Caco-2 (cell line): ENCODE measurements around the gene FAHD1. TPM values are rescaled to one million over a fixed set of nuclear protein-coding genes. Genes with fewer than 3 reads are reported as not detected.

Source experiments
- BruUV-seq: library from RNA; stranded (reverse); fragments of 400-500 nt; replicated peaks from 2 replicates; lab custom pipeline; 2021; lab: Mats Ljungman, UMichigan
- CTCF ChIA-PET: fragments of 300-600 bp; sonication (Branson Sonifier 250); formaldehyde crosslinking; loops from one replicate; lab custom pipeline; 2022; ENCODE audit warnings: antibody characterized with exemption; lab: Charles Lee
- POLR2A ChIA-PET: fragments of 300-600 bp; sonication (Branson Sonifier 250); formaldehyde crosslinking; loops from one replicate; lab custom pipeline; 2022; ENCODE audit warnings: antibody characterized with exemption; lab: Charles Lee
- DNase-seq, 2 experiments: peaks; one replicate each; pipeline versions ENCODE4 v3.0.0 to v3.0.0-alpha.2; 2020 to 2022
- H3K27me3 ChIP-seq: replicated peaks from 2 replicates; pipeline ENCODE4 v1.6.0; 2011; ENCODE audit warnings: low read length; ENCODE audit not compliant: control insufficient read depth, insufficient read depth
- H3K36me3 ChIP-seq: 2 replicates; pipeline ENCODE4 v1.5.1; 2011; ENCODE audit warnings: low read length; ENCODE audit not compliant: control insufficient read depth, insufficient read depth
- H3K4me1 ChIP-seq: fragments of 250-450 bp; sonication (Bioruptor Pico); 2 replicates; pipeline ENCODE4 v1.5.1; 2020; ENCODE audit warnings: mild to moderate bottlenecking
- H3K4me3 ChIP-seq: 2 replicates; pipeline ENCODE4 v1.5.1; 2011; ENCODE audit warnings: low read depth, mild to moderate bottlenecking, control low read depth, low read length
- H3K9me3 ChIP-seq: fragments of 250-450 bp; sonication (Bioruptor Pico); 2 replicates; pipeline ENCODE4 v1.5.1; 2020; ENCODE audit warnings: mild to moderate bottlenecking, moderate library complexity
- H3K27ac Mint-ChIP-seq: one replicate; pipeline ENCODE4 v1.8.0; 2022; ENCODE audit warnings: mixed read lengths; ENCODE audit not compliant: unreplicated experiment
- H3K27me3 Mint-ChIP-seq: one replicate; pipeline ENCODE4 v1.8.0; 2022; ENCODE audit warnings: mixed read lengths; ENCODE audit not compliant: insufficient read depth, unreplicated experiment
- H3K36me3 Mint-ChIP-seq: one replicate; pipeline ENCODE4 v1.8.0; 2022; ENCODE audit warnings: mild to moderate bottlenecking, mixed read lengths; ENCODE audit not compliant: insufficient read depth, unreplicated experiment
- H3K4me1 Mint-ChIP-seq: one replicate; pipeline ENCODE4 v1.8.0; 2022; ENCODE audit warnings: low read depth, mixed read lengths; ENCODE audit not compliant: unreplicated experiment
- H3K4me3 Mint-ChIP-seq: one replicate; pipeline ENCODE4 v1.8.0; 2022; ENCODE audit warnings: mild to moderate bottlenecking, moderate library complexity, mixed read lengths; ENCODE audit not compliant: unreplicated experiment
- H3K9me3 Mint-ChIP-seq: one replicate; pipeline ENCODE4 v1.8.0; 2022; ENCODE audit warnings: mixed read lengths; ENCODE audit not compliant: unreplicated experiment
- CTCF ChIP-seq, 2 experiments: fragments of 200-600 bp in 1 of 2; IDR thresholded peaks; 1 replicate in 1 of 2; 2 replicates in 1 of 2; pipeline versions ENCODE4 v1.5.1 to v1.8.0; 2011 to 2022; ENCODE audit warnings: antibody characterized with exemption in 1 of 2, control low read depth in 1 of 2, inconsistent platforms in 1 of 2, low read depth in 1 of 2, low read length in 1 of 2, mild to moderate bottlenecking in 1 of 2, moderate library complexity in 1 of 2; ENCODE audit not compliant: insufficient read depth in 1 of 2, severe bottlenecking in 1 of 2, unreplicated experiment in 1 of 2
- intact Hi-C: fragments of 100-400 bp; cut with micrococcal nuclease; formaldehyde crosslinking; loops from one replicate; pipeline ENCODE4 v1.10.0; 2022; ENCODE audit not compliant: unreplicated experiment
- total RNA-seq: library from RNA; stranded (reverse); gene quantifications from 2 replicates; pipeline ENCODE4 v1.2.3, GENCODE V29; 2022

The FAHD1 gene
- total RNA-seq, 1 experiment from 2014 or later, result 16.5 TPM

GRCh38 chr16:1800701-1801100 lies 26.3 kb upstream of the FAHD1 start:
- Mint-ChIP-seq H3K4me1 (no peaks in the 10 kb centered on the region), H3K9me3 (no peaks in the 10 kb centered on the region), H3K27ac (no peak overlapping the region), H3K27me3 (no peaks in the 10 kb centered on the region), H3K36me3 (peaks cover 5% of the 10 kb centered on the region), H3K4me3 (no peak overlapping the region)
- intact Hi-C loops, result no loop called here
- Histone ChIP-seq H3K4me3 (no peak overlapping the region), H3K9me3 (peaks cover 14% of the 10 kb centered on the region; the same call in 1 of the 2 replicates), H3K36me3 (no peaks in the 10 kb centered on the region), H3K27me3 (no peaks in the 10 kb centered on the region), H3K4me1 (no peaks in the 10 kb centered on the region)
- no peak for TF ChIP-seq CTCF (IDR thresholded peaks at IDR 0.05; ENCODE audit: insufficient read depth in 1 of 2, low read depth in 1 of 2, low read length in 1 of 2, severe bottlenecking in 1 of 2, unreplicated experiment in 1 of 2)
- DNase-seq, result no peak
- ChIA-PET CTCF (interaction anchor here (0.7 kb wide), 1 partner anchor 77 kb away, joined by 3 read pairs; no protein-coding TSS in a partner anchor), POLR2A (no interaction called here)
- BruUV-seq, result no TSS peak

GRCh38 chr16:1807626-1808025 lies 19.4 kb upstream of the FAHD1 start:
- no peak overlapping the region for H3K4me3 Mint-ChIP-seq
- Histone ChIP-seq H3K27me3 (no peaks in the 10 kb centered on the region), H3K4me3 (no peak overlapping the region), H3K9me3 (no peaks in the 10 kb centered on the region), H3K4me1 (no peaks in the 10 kb centered on the region), H3K36me3 (no peaks in the 10 kb centered on the region)
- no peaks in the 10 kb centered on the region for H3K9me3 Mint-ChIP-seq
- CTCF ChIA-PET, result no interaction called here
- peaks cover 5% of the 10 kb centered on the region for H3K36me3 Mint-ChIP-seq
- H3K27ac Mint-ChIP-seq, result no peak overlapping the region
- intact Hi-C loops, result no loop called here
- no peaks in the 10 kb centered on the region for H3K27me3 Mint-ChIP-seq
- no peak for TF ChIP-seq CTCF (IDR thresholded peaks at IDR 0.05; ENCODE audit: insufficient read depth in 1 of 2, low read depth in 1 of 2, low read length in 1 of 2, severe bottlenecking in 1 of 2, unreplicated experiment in 1 of 2)
- no peak for DNase-seq
- POLR2A ChIA-PET, result no interaction called here
- H3K4me1 Mint-ChIP-seq, result no peaks in the 10 kb centered on the region
- BruUV-seq, result no TSS peak

GRCh38 chr16:1808691-1809090 lies 18.3 kb upstream of the FAHD1 start:
- no peak overlapping the region for H3K4me3 ChIP-seq
- H3K9me3 ChIP-seq, result no peaks in the 10 kb centered on the region
- no peak overlapping the region for H3K4me3 Mint-ChIP-seq
- H3K9me3 Mint-ChIP-seq, result no peaks in the 10 kb centered on the region
- TF ChIP-seq CTCF (IDR thresholded peaks at IDR 0.05; ENCODE audit: insufficient read depth in 1 of 2, low read depth in 1 of 2, low read length in 1 of 2, severe bottlenecking in 1 of 2, unreplicated experiment in 1 of 2), result no peak
- H3K27me3 Mint-ChIP-seq, result no peaks in the 10 kb centered on the region
- H3K36me3 Mint-ChIP-seq, result peaks cover 11% of the 10 kb centered on the region
- ChIA-PET CTCF (no interaction called here), POLR2A (no interaction called here)
- no peaks in the 10 kb centered on the region for H3K36me3 ChIP-seq
- H3K4me1 Mint-ChIP-seq, result no peaks in the 10 kb centered on the region
- DNase-seq, result no peak
- no peak overlapping the region for H3K27ac Mint-ChIP-seq
- no peaks in the 10 kb centered on the region for H3K27me3 ChIP-seq
- intact Hi-C loops, result no loop called here
- BruUV-seq, result no TSS peak
- no peaks in the 10 kb centered on the region for H3K4me1 ChIP-seq
